Prostate gland (tissue), 2 donors: Measurements from ENCODE around the gene ASPN. TPM values are rescaled to one million over a fixed set of nuclear protein-coding genes. Genes with fewer than 3 reads are reported as not detected.
A peak's percentile ranks its signal among the peaks of the same experiment; 100 is the strongest.

Experiments
- DNase-seq: peaks from one replicate; pipeline ENCODE4 v3.0.0-alpha.2; 2019; ENCODE audit warnings: low spot score
- H3K27ac ChIP-seq, 2 donors: fragments of 200-600 bp; sonication (generic); 2 replicates each; pipeline ENCODE4 v1.5.1; 2017 to 2019
- H3K27me3 ChIP-seq: fragments of 200-600 bp; sonication (generic); replicated peaks from 2 replicates; pipeline ENCODE4 v1.5.1; 2019; ENCODE audit not compliant: insufficient read depth
- H3K36me3 ChIP-seq, 2 donors: fragments of 200-600 bp; sonication (generic); 1 replicate in 1 of 2; 2 replicates in 1 of 2; pipeline versions ENCODE4 v1.5.1 to v1.8.1; 2017 to 2019
- H3K4me1 ChIP-seq: fragments of 200-600 bp; sonication (generic); replicated peaks from 2 replicates; pipeline ENCODE4 v1.5.1; 2019
- H3K4me3 ChIP-seq, 2 donors: fragments of 200-600 bp; sonication (generic); 2 replicates each; pipeline ENCODE4 v1.5.1; 2017 to 2019
- H3K9me3 ChIP-seq: fragments of 200-600 bp; sonication (generic); 2 replicates; pipeline ENCODE4 v1.5.1; 2017
- POLR2A ChIP-seq: fragments of 450-650 bp; IDR thresholded peaks from one replicate; pipeline ENCODE4 v1.6.1; 2016; ENCODE audit warnings: antibody characterized with exemption, mild to moderate bottlenecking
- POLR2AphosphoS5 ChIP-seq: sonication (generic); formaldehyde crosslinking; IDR thresholded peaks from one replicate; pipeline ENCODE4 v1.6.1; 2017; ENCODE audit warnings: antibody characterized with exemption
- WGBS: methylation state at CpG from one replicate; pipeline ENCODE4 v1.1.5; 2018; 5-methylcytosine and 5-hydroxymethylcytosine counted together
- intact Hi-C: fragments of 100-400 bp; cut with DNase I; formaldehyde crosslinking; loops from one replicate; pipeline ENCODE4 v1.14.2; 2022
- total RNA-seq, 2 donors: library from RNA; depleted of rRNA; stranded (reverse); fragments of >200 nt; gene quantifications; one replicate each; pipeline ENCODE4 v1.1.0, GENCODE V29; 2016
- TF ChIP-seq, protein P1 (sequence below), 4 experiments: fragments of 200-600 bp in 2 of 4; fragments of 450-650 bp in 2 of 4; sonication (generic) in 2 of 4; IDR thresholded peaks; 1 replicate in 3 of 4; 2 replicates in 1 of 4; pipeline ENCODE4 v1.5.1; 2016 to 2019; ENCODE audit warnings: antibody characterized with exemption in 4 of 4, mild to moderate bottlenecking in 2 of 4, moderate library complexity in 2 of 4

The ASPN gene
- total RNA-seq, 2 donors from 2014 or later: 0.68 to 1.8 TPM

GRCh38 chr9:92507496-92507895, 25.2 kb upstream of the ASPN start:
- H3K4me1 ChIP-seq: no peaks in the 10 kb centered on the region
- intact Hi-C loops: no loop called here
- no peak for DNase-seq
- no peaks in the 10 kb centered on the region for H3K36me3 ChIP-seq
- 74% methylated on average over 4 of the region's 4 CpGs for WGBS
- H3K27me3 ChIP-seq: no peaks in the 10 kb centered on the region
- TF ChIP-seq POLR2A (no peak), POLR2AphosphoS5 (no peak)
- TF ChIP-seq, protein P1, sequence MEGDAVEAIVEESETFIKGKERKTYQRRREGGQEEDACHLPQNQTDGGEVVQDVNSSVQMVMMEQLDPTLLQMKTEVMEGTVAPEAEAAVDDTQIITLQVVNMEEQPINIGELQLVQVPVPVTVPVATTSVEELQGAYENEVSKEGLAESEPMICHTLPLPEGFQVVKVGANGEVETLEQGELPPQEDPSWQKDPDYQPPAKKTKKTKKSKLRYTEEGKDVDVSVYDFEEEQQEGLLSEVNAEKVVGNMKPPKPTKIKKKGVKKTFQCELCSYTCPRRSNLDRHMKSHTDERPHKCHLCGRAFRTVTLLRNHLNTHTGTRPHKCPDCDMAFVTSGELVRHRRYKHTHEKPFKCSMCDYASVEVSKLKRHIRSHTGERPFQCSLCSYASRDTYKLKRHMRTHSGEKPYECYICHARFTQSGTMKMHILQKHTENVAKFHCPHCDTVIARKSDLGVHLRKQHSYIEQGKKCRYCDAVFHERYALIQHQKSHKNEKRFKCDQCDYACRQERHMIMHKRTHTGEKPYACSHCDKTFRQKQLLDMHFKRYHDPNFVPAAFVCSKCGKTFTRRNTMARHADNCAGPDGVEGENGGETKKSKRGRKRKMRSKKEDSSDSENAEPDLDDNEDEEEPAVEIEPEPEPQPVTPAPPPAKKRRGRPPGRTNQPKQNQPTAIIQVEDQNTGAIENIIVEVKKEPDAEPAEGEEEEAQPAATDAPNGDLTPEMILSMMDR (IDR thresholded peaks at IDR 0.05): no peak
- no peak overlapping the region for H3K4me3 ChIP-seq
- H3K27ac ChIP-seq: peak overlapping the region in 1 of 2 donors; percentile 32
- no peaks in the 10 kb centered on the region for H3K9me3 ChIP-seq

GRCh38 chr9:92507005-92507404, 24.7 kb upstream of the ASPN start:
- intact Hi-C loops: no loop called here
- H3K4me1 ChIP-seq: no peaks in the 10 kb centered on the region
- WGBS: 89% methylated on average over 2 of the region's 2 CpGs

DNA sequence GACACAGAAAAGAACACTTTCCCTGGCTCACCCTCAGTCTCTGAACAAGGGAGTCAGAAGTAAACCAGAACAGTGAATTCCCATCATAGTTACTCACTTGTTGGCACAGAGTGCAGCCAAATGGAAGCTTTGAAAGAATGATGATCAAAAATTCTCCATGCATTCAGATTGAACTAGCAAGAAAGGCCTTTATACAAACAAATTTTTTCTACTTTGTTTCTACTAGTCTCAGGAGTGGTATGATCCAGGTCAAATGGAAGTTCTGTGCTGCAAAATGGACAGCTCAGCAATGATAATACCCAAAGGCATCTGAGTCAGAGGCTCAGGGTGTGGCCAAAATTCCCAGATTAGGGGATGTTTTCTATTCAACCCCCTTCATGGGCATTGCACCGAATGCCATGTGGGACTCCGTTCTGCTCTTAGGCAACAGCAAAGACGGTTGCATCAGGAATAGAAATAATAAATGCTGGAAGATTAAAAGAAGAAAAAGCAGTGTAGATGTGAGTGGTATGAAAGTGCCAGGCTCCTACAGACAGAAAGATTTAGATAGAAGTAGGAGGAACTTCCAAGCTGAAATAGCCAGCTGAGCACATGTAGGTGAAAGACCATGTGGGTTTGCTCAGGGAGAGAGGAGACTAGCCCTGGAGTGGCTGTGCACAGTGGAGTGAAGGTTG, 24.0 kb upstream of the ASPN start:
- WGBS: 59% methylated on average over 3 of the region's 3 CpGs
- no peak overlapping the region for H3K4me3 ChIP-seq
- no peak for DNase-seq
- no peaks in the 10 kb centered on the region for H3K36me3 ChIP-seq
- intact Hi-C loops: no loop called here
- no peaks in the 10 kb centered on the region for H3K4me1 ChIP-seq
- no peaks in the 10 kb centered on the region for H3K9me3 ChIP-seq
- TF ChIP-seq POLR2A (no peak), POLR2AphosphoS5 (peak; percentile 3)
- TF ChIP-seq, protein P1 (IDR thresholded peaks at IDR 0.05): no peak
- H3K27me3 ChIP-seq: no peaks in the 10 kb centered on the region
- H3K27ac ChIP-seq: peak overlapping the region in 1 of 2 donors; percentile 12

More at GRCh38 chr9:92507005-92507404, 24.7 kb upstream of the ASPN start:
- Histone ChIP-seq H3K27me3 (no peaks in the 10 kb centered on the region), H3K36me3 (no peaks in the 10 kb centered on the region), H3K4me3 (no peak overlapping the region), H3K27ac (no peak overlapping the region), H3K9me3 (no peaks in the 10 kb centered on the region)
- no peak for TF ChIP-seq POLR2A
- TF ChIP-seq, protein P1 (IDR thresholded peaks at IDR 0.05): no peak
- no peak for TF ChIP-seq POLR2AphosphoS5
- no peak for DNase-seq

- Histone ChIP-seq H3K4me1 (no peaks in the 10 kb centered on the region), H3K27ac (no peak overlapping the region), H3K27me3 (no peaks in the 10 kb centered on the region), H3K4me3 (no peak overlapping the region), H3K36me3 (no peaks in the 10 kb centered on the region), H3K9me3 (no peaks in the 10 kb centered on the region)
- WGBS: 92% methylated on average over 2 of the region's 2 CpGs
- TF ChIP-seq POLR2AphosphoS5 (no peak), POLR2A (no peak)
- TF ChIP-seq, protein P1 (IDR thresholded peaks at IDR 0.05): no peak
- no peak for DNase-seq
- intact Hi-C loops: no loop called here
Measured at GRCh38 chr9:92504881-92505280, 22.6 kb upstream of the ASPN start.

DNA sequence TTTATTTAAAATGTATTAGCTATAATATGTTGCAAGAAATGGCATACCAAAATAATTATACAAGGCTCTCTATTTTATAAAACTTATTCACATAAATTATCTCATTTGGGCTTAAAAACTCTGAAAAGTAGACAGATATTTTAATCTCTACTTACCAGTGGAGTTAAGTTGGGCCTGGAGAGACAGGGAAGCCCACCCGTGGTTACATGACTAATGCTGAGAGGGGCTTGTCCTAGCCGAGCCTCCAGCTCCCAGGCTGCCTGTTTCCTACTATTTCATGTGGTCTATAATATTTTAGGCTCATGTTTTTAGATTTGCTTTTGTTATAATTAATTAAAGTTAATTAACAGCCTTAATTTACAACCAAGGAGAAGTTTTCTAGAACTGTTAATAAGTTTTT, 20.9 kb upstream of the ASPN start:
- Histone ChIP-seq H3K4me1 (no peaks in the 10 kb centered on the region), H3K27me3 (no peaks in the 10 kb centered on the region), H3K4me3 (no peak overlapping the region), H3K9me3 (no peaks in the 10 kb centered on the region), H3K27ac (no peak overlapping the region), H3K36me3 (no peaks in the 10 kb centered on the region)
- TF ChIP-seq, protein P1 (IDR thresholded peaks at IDR 0.05): no peak
- TF ChIP-seq POLR2A: no peak
- TF ChIP-seq POLR2AphosphoS5: no peak
- intact Hi-C loops: no loop called here
- 87% methylated on average over 2 of the region's 2 CpGs for WGBS
- DNase-seq: no peak
